Skeletal muscle satellite cell (primary cell): ENCODE measurements around the gene RBBP8NL.

Experiments used
- H3K27me3 ChIP-seq: 2 replicates; pipeline ENCODE4 v1.7.0; 2013; ENCODE audit warnings: low read length; ENCODE audit not compliant: control insufficient read depth, insufficient read depth
- H3K36me3 ChIP-seq: 2 replicates; pipeline ENCODE4 v1.7.0; 2013; ENCODE audit warnings: mild to moderate bottlenecking, control low read depth, low read length; ENCODE audit not compliant: insufficient read depth
- H3K4me1 ChIP-seq: 2 replicates; pipeline ENCODE4 v1.7.0; 2013; ENCODE audit warnings: low read length; ENCODE audit not compliant: control insufficient read depth, insufficient read depth
- H3K4me2 ChIP-seq: 2 replicates; pipeline ENCODE4 v1.7.0; 2013; ENCODE audit warnings: mild to moderate bottlenecking, low read length
- H3K4me3 ChIP-seq: 2 replicates; pipeline ENCODE4 v1.7.0; 2013; ENCODE audit warnings: low read length
- H3K9ac ChIP-seq: 2 replicates; pipeline ENCODE4 v1.7.0; 2013; ENCODE audit warnings: mild to moderate bottlenecking, low read depth, low read length, moderate library complexity
- H3K9me3 ChIP-seq: replicated peaks from 2 replicates; pipeline ENCODE4 v1.7.0; 2013; ENCODE audit warnings: mild to moderate bottlenecking, control low read depth, low read length

Gene RBBP8NL

DNA sequence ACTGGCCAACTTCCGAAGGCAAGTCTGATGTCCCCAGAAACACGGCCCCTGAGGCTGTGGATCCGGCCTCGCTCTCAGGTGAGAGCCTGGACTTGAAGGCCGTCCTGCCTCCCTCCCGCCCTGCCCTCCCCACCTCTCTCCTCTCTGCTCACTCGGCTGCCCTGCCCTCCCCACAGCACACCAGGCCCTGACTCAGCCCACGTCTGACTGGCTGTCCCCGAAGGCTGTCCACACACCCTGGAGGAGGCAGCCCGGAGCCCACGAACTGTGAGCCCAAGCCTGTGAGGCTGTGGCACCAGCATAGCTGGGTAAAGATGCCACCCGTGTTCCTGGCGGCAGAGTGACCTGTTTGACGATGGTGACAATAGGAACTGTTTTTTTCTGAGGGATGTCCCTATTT is 32.1 kb upstream of the RBBP8NL start:
- Histone ChIP-seq H3K9ac (no peak overlapping the region), H3K9me3 (no peaks in the 10 kb centered on the region), H3K36me3 (no peaks in the 10 kb centered on the region), H3K4me2 (no peak overlapping the region), H3K4me3 (no peak overlapping the region), H3K4me1 (no peaks in the 10 kb centered on the region), H3K27me3 (peaks cover 31% of the 10 kb centered on the region)

DNA sequence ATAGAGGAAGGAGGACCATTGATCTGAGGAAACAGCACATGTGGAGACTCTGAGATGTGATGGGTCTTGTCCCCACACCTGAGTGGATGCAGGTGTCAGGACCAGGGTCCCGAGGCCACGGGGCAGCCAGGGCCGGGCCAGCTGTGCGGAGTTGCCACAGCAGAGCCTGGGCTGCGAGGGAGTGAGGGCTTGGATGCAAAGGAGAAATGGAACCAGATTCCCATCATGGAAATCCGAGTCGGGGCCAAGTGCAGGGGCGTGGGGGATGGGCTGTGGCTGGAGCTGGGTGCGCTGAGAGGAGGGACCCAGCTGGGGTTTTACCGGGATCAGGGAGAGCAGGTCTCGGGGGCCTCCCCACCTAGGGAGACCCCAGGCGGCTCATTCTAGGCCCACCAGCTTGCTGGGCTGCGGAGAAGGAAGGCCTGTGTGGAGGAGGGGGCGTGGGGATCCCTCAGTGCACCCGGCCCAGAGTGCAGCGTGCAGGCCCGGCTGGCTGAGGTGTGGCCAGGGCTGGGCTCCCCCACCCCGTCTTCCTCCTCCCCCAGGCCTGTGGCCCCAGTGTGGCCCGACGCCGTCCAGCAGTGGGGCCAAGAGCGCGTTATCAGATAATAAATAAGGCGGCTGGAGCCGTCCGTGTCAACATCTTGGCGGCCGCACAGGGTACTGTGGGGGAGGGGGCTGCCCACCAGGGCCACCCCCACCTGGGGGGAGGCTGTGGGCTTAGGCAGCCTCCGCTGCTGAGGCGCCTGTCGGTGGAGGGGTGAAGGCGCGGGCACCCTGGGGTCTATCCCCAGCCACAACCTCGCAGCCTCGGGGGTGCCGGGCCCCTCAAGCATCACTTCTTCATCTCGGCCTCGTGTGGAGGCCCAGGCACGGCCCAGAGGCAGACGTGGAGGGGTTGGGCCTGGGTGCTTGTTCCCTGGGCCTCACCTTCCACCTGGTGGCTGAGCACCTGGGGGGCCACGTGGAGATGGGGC is 31.2 kb upstream of the RBBP8NL start:
- no peaks in the 10 kb centered on the region for H3K36me3 ChIP-seq
- H3K4me3 ChIP-seq, result no peak overlapping the region
- H3K4me1 ChIP-seq, result no peaks in the 10 kb centered on the region
- H3K9ac ChIP-seq, result no peak overlapping the region
- no peak overlapping the region for H3K4me2 ChIP-seq
- H3K27me3 ChIP-seq, result peaks cover 32% of the 10 kb centered on the region
- H3K9me3 ChIP-seq, result no peaks in the 10 kb centered on the region

DNA sequence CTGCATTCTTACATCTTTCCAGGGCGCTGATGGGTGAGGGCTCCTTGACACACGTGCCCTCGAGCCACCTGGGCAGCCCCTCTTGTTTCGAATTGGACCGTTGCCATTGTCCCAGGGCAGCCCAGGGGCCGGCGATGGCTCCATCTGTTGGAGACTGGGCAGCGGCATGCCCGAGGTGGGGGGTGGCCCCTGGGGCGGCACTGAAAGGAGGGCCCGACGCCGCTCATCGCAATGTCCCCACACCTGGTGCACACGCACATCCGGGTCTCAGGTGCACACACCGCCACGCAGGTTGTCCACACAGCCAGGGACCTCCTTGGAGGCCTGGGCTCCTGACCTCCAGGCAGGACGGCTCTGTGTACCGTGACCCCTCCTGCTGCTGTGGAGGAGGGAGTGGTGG is 30.5 kb upstream of the RBBP8NL start:
- no peaks in the 10 kb centered on the region for H3K36me3 ChIP-seq
- no peak overlapping the region for H3K4me3 ChIP-seq
- no peaks in the 10 kb centered on the region for H3K9me3 ChIP-seq
- H3K9ac ChIP-seq, result no peak overlapping the region
- H3K4me1 ChIP-seq, result no peaks in the 10 kb centered on the region
- no peak overlapping the region for H3K4me2 ChIP-seq
- H3K27me3 ChIP-seq, result peaks cover 34% of the 10 kb centered on the region

DNA sequence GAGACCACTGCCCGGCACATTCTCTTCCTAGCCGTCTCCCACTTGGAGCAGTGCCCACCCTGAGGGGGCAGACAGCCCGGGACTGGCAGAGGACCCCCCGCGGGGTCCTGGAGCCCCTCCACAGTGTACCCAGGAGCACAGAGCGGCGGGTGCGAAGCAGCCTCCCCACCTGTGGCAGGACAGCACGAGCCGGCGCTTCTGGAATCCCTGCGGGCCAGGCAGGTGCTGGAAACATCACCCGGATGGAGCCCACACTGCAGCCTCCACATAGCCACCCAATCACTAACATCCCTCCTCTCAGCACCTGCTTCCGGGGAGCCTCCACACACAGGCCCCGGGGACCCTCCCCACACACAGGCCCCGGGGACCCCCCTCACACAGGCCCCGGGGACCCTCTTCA is 29.8 kb upstream of the RBBP8NL start:
- Histone ChIP-seq H3K36me3 (no peaks in the 10 kb centered on the region), H3K9ac (no peak overlapping the region), H3K4me3 (no peak overlapping the region), H3K9me3 (no peaks in the 10 kb centered on the region), H3K4me2 (no peak overlapping the region), H3K4me1 (no peaks in the 10 kb centered on the region), H3K27me3 (peaks cover 34% of the 10 kb centered on the region)

DNA sequence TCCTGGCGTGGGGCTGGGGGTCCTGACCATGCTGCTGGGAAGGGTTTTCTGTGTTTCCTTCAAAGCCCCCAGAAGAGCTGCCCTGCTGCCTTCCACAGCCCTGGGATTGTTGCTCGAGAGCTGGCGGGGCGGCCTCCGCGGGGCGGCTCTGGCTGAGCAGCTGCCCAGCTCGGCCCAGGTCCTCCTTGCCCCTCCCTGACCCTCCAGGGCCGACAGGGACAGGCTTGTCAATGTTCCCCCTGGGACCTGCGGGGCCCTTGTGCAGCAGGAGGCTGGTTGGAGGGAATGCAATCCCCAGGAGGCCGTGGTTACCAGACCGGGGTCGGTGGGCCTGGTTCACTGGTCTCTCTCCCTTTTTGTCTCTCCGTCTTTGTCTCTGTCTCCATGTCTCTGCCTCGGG is 28.6 kb upstream of the RBBP8NL start:
- Histone ChIP-seq H3K4me3 (no peak overlapping the region), H3K9ac (no peak overlapping the region), H3K4me2 (no peak overlapping the region), H3K9me3 (no peaks in the 10 kb centered on the region), H3K27me3 (peaks cover 32% of the 10 kb centered on the region), H3K4me1 (no peaks in the 10 kb centered on the region), H3K36me3 (no peaks in the 10 kb centered on the region)

DNA sequence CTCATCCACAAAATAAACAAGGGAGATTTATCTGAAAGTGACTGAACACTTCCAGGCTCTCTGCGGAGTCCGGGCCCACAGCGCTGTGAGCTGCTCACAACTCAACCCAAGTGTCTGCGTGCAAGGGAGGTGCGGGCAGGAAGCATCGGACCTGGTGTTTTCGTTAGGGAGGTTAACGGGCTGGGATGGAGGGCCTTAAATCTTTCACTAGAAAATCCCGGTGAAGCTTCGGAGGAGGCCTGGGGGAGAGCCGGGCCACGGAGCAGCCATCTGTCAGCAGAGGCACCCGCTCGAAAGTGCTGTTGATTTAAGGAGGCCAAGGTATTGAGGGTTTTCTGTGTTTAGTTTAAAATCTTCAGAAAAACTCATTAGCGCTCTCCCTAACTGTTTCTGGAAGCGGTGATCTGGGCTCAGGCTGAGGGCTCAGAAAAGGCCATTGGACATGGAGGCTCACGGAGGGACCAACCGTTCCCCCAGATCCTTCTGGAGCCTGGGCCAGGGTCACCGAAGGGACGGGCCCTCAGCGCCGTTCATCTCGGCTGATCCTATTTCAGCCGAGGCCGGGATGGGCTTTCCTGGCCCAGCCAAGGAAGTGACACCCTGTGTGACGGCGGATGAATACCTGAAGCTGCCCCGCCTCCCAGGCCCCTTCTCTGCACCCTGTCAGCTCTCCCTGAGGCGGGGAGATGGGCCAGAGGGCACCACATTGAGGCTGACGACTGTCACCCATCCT is 27.7 kb upstream of the RBBP8NL start:
- Histone ChIP-seq H3K4me1 (no peaks in the 10 kb centered on the region), H3K36me3 (no peaks in the 10 kb centered on the region), H3K27me3 (peaks cover 31% of the 10 kb centered on the region), H3K9ac (no peak overlapping the region), H3K9me3 (no peaks in the 10 kb centered on the region), H3K4me2 (no peak overlapping the region), H3K4me3 (no peak overlapping the region)

DNA sequence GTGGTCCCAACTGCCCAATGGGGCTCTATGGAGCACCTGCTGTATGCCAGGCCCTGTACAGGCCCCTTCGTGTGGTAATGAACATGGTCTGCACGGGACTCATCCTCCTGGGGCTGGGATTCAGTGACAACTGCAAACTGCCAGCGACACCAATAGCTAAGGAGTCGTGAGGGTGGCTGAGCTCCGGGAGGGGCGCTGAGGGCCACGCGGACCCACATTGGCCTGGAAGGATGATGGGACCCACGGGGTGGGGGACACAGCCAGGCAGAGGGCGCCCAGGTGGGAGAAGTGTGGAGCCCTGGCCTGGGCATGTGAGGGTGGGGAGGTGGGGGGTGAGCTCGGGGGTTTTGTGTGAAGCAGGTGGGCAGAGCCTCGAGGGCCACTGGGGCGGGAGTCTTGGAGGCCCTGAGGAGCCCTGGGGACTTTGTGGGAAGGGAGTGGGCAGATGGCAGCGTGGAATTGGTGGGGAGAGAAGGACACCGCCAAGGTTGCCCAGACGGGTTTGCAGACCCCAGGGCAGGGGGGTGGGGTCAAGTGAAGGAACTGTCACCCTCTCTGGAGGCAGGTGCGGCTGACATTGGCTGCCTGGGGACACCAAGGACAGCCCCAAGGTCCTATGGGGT is 26.0 kb upstream of the RBBP8NL start:
- Histone ChIP-seq H3K9ac (no peak overlapping the region), H3K27me3 (peaks cover 39% of the 10 kb centered on the region), H3K36me3 (no peaks in the 10 kb centered on the region), H3K4me3 (no peak overlapping the region), H3K9me3 (no peaks in the 10 kb centered on the region), H3K4me2 (no peak overlapping the region), H3K4me1 (no peaks in the 10 kb centered on the region)

DNA sequence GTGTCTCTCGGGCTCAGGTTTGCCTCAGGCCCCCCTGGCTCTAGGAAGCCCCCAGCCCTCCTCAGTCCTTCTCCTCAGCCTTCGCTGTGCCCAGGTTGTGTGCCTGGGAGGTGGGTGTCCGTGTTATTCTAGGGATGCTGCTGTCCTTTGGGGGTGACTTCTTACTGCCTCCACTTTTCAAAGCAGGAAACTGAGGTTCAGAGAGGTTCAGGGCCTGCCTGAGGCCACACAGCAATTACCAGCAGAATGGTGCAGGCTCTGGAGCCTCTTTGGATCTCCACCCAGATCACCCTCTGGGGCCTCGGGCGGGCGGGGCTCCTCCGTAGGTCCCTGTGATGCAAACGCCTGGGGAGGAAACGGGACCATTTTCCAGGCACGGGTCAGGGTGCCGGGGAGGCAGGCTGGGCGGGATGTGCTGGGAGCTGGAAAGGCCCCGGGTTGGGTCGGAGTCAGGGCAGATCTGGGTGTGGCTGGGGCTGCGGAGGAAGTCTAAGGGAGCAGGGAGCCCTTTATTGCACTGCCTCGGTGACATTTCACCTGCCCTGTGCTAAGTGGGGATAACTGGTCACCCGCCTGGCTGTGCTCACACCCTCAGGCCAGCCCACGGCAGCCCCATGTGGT is 25.2 kb upstream of the RBBP8NL start:
- H3K9ac ChIP-seq, result no peak overlapping the region
- no peak overlapping the region for H3K4me3 ChIP-seq
- peaks cover 37% of the 10 kb centered on the region for H3K27me3 ChIP-seq
- H3K36me3 ChIP-seq, result no peaks in the 10 kb centered on the region
- H3K4me2 ChIP-seq, result no peak overlapping the region
- no peaks in the 10 kb centered on the region for H3K9me3 ChIP-seq
- no peaks in the 10 kb centered on the region for H3K4me1 ChIP-seq

DNA sequence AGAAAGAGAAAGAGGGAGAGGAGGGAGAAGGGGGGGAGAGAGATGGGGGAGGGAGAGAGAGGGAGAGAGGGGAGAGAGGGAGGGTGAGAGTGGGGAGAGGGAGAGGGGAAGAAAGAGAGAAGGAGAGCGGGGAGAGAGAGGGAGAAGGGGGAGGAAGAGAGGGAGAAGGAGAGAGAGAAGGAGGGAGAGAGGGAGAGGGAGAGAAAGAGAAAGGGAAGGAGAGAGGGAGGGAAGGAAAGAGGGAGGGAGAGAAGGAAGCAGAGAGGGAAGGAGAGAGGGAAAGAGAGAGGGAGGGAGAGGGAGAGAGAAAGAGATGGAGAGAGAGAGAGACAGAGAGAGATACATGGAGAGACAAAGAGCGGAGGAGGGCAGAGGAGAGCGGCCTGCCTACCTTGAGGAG is 24.6 kb upstream of the RBBP8NL start:
- Histone ChIP-seq H3K4me2 (no peak overlapping the region), H3K9ac (no peak overlapping the region), H3K4me3 (no peak overlapping the region), H3K36me3 (no peaks in the 10 kb centered on the region), H3K27me3 (peaks cover 36% of the 10 kb centered on the region), H3K9me3 (no peaks in the 10 kb centered on the region), H3K4me1 (no peaks in the 10 kb centered on the region)

DNA sequence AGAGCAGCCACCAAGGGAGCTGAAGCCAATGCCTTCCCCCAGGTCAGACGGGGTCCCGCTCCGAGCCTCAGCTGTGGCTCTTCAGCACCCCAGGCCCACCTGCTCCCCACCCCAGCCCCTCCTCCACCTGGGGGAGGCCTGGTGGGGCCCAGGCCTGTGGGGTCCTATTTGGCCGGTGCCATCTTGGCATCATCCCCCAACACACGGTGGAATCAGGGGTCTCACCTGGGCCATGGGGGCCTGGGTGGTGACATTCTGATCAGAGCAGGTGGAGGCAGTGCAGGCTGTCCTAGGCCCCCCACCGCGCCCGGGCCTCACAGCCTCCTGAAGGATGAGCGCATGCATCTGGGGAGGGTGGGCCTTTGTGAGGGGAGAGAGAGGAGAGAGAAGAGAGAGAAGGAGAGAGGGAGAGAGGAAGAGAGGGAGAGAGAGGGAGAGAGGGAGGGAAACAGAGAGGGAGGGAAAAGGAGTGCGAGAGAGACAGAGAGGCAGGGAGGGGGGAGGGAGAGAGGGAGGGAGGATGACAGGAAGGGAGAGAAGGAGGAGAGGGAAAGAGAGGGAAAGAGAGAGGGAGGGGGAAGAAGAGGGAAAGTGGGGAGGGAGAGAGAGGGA is 23.9 kb upstream of the RBBP8NL start:
- Histone ChIP-seq H3K27me3 (peaks cover 31% of the 10 kb centered on the region), H3K36me3 (no peaks in the 10 kb centered on the region), H3K4me3 (no peak overlapping the region), H3K9me3 (no peaks in the 10 kb centered on the region), H3K9ac (no peak overlapping the region), H3K4me2 (no peak overlapping the region), H3K4me1 (no peaks in the 10 kb centered on the region)
